GM18873 (cell line): ENCODE data around the gene TCEA2.

ENCODE experiments used
- ATAC-seq: cut with Tn5 transposase; IDR thresholded peaks from one replicate; pipeline ENCODE4 v1.9.1; 2021; ENCODE audit warnings: mild to moderate bottlenecking, moderate library complexity, moderate number of reproducible peaks; ENCODE audit not compliant: unreplicated experiment, low FRiP score

TCEA2 gene

DNA sequence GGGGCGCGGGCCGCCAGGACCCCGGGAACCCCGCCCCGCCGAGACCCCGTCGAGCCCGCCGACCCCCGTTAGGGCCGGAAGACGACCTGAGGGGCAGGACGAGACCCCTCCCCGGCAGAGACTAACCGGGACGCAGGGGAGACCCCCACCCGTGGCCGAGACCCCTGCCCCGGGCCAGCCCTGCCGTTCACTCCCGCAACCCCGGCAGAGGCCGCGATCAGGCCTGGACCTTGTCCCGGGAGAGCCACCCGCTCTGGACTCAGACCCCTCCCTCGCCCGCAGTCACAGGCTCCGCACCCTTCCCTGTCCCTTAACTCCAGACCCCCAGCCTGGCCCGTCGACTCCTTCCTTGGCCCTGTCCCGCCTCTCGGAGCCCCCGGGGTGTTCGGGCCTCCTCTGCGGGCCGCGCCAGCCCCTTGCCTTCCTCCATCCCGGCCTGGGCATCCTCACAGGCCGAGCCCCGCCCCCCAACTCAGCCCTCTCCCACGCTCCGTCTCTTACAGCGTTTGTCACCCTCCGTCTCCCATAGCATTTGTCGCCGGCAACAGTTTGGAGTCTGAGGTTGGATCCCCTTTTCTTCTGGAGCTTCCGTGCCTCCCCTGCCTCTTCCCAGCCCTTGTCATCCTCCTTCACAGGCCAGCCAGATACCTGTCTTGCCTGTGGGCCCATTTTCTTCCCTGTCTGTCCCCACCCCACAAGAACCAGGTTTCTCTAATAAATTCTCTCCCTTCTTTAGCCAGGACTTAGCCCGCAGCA is 569 bp downstream of the TCEA2 start:
- ATAC-seq: no peak

GRCh38 chr20:64064145-64064698 is 1.2 kb downstream of the TCEA2 start:
- ATAC-seq: no peak

DNA sequence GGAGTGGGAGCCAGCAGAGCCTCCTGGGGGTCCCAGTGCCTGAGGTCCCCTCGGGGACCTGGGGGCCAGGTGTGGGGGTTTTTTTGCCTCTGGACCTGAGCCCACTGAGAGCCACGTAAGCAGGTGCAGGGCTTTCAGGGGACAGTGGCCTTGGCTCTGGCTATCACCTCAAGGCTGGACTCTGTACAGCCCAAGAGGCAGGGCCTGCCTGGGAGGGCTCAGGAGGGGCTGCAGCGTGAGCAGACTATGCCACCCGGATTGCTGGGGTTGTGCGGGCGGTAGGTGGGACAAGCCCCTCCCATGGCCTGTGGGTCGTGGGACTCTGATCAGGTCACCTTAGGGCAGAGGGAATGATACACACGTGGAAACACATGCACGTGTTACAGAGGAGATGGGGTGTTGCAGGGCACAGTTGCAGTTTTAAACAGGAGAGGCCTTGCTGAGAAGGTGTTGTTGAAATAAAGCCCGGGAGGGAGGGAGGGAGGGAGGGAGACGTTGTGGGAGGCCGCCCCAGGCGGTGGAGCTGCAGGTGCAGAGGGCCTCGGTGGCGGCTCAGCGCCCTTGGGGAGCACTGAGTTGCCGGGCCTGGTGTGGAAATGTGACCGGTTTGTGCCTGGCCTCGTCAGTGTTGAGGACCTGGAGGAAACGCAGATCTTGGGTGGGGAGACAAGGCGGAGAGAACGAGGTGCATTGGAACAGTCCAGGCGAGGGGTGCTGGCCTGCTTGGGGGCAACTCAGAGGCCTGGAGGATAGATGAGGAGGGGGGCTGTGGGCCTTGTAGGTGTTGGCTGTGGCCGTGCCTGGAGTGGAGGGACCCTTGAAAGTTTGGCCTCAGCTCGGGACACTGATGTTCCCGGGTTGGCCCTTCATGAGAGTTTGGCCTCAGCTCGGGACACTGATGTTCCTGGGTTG is 2.3 kb downstream of the TCEA2 start:
- no peak for ATAC-seq

GRCh38 chr20:64065974-64066343 is 3.0 kb downstream of the TCEA2 start:
- ATAC-seq: peak; percentile 39

- ATAC-seq: no peak
Observed at GRCh38 chr20:64067005-64067632, 4.1 kb downstream of the TCEA2 start.

- no peak for ATAC-seq
Observed at GRCh38 chr20:64067733-64068307, 4.8 kb downstream of the TCEA2 start.

- no peak for ATAC-seq
Observed at GRCh38 chr20:64068386-64069208, 5.6 kb downstream of the TCEA2 start.

GRCh38 chr20:64069209-64069613 is 6.2 kb downstream of the TCEA2 start:
- ATAC-seq: no peak

GRCh38 chr20:64069614-64070243 is 6.7 kb downstream of the TCEA2 start:
- ATAC-seq: no peak

DNA sequence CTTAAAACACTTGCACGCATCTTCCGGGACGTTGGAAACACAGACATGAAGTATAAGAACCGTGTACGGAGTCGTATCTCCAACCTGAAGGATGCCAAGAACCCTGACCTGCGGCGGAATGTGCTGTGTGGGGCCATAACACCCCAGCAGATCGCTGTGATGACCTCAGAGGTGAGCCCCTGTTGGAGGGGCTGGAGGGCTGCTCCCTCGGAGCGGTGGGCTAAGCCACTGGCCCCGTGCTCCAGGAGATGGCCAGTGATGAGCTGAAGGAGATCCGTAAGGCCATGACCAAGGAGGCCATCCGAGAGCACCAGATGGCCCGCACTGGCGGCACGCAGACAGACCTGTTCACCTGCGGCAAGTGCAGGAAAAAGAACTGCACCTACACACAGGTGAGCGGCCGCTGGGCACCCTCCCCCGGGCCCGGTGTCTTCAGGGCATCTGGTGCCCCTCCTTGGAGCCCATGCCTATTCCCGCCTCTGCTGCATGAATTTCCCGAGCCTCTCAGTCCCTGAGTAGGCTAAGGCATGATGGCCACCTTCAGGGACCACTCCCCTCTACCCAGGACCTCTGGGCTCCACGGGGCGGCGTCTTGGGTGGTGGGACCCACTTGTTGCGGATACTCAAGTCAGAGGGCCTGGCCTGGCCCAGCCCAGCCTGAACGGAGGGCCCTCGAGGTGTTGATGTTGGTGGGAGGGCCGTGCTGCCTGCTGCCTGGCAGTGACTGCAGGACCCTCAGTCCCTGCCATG is 7.4 kb downstream of the TCEA2 start:
- no peak for ATAC-seq

DNA sequence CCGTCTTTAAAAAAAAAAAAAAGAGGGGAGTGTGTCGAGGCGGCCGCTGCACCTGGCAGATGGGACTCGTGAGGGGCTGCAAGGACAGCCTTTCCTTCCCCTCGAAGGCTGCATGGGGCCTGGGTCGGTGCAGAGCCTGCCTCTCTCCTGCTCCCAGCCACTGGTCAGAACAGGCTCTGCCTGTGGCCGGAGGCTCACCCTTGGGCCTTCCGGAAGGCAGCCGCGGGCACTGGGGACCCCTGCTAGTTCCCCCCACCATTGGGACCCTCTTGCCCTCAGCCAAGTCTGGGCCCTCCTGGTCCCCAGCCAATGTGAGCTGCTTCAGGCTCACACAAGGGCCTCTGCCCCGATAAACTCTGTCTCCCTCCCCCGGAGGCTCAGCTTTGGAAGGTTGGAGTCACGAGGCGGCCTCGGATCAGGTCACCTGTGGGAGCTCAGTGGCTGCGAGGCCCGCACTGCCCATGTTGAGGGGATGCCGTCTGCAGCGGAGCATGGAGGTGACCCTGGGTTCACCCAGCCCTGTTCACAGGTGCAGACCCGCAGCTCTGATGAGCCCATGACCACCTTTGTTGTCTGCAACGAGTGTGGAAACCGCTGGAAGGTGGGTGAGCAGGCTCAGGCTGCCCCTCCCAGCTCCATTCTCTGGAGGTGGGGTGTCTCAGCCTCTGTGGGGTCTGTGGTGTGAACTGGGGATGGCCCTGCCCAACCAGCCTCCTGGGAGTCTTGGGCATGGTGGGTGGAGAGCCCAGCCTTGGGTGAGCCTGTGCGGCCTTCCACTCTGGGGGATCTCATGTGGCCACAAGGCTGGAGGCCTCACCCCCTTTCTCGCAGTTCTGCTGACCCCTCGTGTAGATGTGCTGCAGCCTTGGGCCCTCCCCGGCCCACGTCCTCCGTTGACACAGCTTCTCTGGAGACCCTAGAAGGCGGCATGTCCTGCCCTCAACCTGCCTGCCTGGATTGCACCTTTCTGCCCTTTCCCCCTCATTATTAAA is 8.6 kb downstream of the TCEA2 start:
- no peak for ATAC-seq

DNA sequence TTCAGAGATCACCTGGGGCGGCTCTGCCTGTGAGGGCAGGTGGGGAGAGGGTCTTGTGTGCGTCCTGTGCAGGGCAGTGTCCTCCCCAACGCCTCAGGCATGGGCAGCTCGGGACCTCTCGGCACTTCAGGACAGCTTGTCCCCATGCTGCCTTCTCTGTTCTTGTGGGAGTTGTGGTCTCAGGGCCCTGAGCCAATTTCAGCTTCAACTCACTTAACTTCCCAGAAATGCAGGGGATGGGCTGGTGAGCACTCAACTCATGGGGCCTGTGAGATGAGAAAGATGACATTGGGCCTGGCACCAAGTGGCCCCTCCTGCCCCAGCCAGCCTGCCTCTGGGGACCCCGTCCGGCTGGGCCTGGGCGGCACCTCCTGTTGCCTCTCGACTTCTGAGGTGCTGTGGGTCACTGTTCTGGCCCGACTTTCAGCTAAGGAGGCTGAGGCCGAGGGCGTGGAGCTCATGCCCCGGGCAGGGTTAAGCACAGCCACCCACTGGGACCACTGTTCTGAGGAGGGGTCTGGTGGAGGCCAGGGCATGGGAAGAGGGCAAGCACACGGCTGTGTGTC is 9.6 kb downstream of the TCEA2 start:
- ATAC-seq: no peak

DNA sequence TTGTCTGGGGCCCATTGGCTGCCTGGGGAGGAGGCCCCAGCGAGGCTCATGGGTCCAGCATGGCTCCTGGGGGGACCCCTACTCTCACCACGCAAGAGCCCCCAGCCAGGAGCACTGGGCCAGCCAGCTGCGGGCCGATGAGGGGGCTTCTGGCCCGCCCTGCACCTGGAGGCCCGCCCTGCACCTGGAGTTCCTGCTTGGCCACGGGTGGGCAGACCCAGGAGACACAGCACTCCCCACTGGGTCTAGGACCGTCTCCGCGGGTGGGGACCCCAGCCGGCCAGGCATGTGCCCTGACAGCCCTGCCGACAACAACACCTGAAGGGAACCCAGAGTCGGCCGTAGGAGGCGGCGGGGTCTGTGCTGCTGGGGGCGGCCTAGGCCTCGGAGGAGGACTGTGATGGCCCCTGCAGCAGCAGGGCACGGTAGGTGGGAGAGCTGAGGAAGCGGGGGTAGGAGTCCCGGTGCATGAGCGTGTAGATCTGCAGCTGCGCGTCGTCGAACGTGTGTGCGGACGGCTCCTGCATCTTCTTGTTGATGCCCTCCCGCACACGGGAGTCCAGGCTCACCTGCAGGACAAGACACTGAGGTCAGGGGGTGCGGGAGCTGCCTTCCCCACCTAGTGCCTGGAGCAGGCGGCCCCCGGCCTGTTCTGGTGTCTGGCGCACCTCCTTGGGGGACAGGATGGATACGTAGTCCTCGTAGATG is 10.6 kb downstream of the TCEA2 start:
- ATAC-seq: no peak

DNA sequence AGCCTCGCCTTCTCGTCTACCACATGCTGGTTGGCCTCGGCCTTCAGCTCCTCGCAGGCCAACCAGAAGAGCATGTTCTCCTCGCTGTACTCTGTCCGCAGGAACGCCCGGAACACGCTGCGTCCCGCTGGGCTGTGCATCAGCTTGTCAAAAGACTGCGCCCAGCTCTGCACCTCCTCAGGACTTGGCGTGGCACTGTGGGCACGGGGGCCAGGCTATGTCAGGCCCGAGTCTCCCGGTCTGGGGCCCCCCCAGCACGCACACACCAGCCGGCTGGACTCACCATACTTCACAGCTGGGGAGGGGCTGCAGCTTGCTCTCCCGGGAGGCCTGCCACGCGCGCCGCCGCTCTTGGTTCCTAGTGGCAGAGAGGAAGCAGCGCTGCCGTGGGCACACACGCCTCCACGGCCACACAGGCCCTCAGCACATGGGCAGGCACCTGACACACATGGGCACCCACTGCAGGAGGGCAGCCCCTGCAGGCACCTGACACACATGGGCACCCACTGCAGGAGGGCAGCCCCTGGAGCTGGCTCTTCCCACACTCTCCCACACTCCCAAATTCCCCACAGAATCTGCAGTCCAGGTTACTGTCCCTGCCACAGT is 11.3 kb downstream of the TCEA2 start:
- no peak for ATAC-seq

GRCh38 chr20:64074963-64075362 is 12.0 kb downstream of the TCEA2 start:
- ATAC-seq: no peak

DNA sequence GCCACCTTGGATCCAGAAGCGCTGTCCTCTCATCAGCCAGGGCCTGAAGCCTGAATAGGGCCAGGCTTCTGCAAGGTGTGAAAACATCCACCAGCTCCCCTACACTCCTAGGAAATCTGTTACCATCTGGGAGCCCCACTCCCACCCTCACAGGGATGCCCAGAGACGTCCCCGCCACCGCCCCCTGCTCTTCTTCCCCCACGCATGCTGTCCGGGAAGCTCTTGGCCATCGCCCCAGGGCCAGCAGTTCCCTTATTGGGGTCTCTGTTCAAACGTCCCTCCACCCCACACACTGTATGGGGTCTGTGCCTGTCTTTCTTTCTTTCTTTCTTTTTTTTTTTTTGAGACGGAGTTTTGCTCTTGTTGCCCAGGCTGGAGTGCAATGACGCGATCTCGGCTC is 12.6 kb downstream of the TCEA2 start:
- ATAC-seq: no peak
